PFSK-1 (cell line): ENCODE measurements around the gene GSE1.

Experiments
- POLR2AphosphoS5 ChIP-seq: IDR thresholded peaks from 2 replicates; pipeline ENCODE4 v1.6.1; 2012; ENCODE audit warnings: low read depth, mild to moderate bottlenecking, control low read depth, low read length, moderate library complexity
- SIN3A ChIP-seq: IDR thresholded peaks from 2 replicates; pipeline ENCODE4 v1.6.1; 2012; ENCODE audit warnings: mild to moderate bottlenecking, low read length, moderate library complexity, borderline replicate concordance; ENCODE audit not compliant: insufficient read depth

DNA sequence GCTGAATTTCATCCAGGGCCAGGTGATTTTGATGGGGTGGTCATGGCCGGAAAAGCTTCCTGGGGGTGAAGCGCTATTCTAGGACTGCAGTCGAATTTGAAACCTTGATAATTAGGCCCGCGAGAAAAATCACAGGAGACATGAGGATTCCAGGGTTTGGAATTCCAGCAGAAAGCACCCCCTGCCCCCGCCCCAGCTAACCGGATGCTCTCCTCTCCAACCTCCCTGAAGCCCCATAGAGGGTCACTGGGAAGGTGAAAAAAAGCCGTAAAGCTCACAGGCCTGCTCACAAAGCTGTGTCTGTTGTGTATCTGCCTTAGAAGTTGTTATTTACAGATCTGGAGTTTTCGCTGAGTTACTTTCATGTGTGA is 76.8 kb downstream of the GSE1 start:
- no peak for TF ChIP-seq SIN3A
- no peak for TF ChIP-seq POLR2AphosphoS5
